Parathyroid adenoma (tissue), 2 donors: ENCODE results near the gene IFNGR1.
A peak's percentile ranks its signal among the peaks of the same experiment; 100 is the strongest.

Source experiments
- H2AFZ ChIP-seq: fragments of 300-600 bp; sonication (generic); one replicate; pipeline ENCODE4 v1.7.0; 2017; ENCODE audit warnings: antibody characterized with exemption, mild to moderate bottlenecking
- H3K27ac ChIP-seq: fragments of 300-600 bp; sonication (generic); one replicate; pipeline ENCODE4 v1.7.0; 2017
- H3K27me3 ChIP-seq: fragments of 300-600 bp; sonication (generic); one replicate; pipeline ENCODE4 v1.7.0; 2017; ENCODE audit warnings: low read length; ENCODE audit not compliant: control insufficient read depth, insufficient read depth
- H3K36me3 ChIP-seq: fragments of 300-600 bp; sonication (generic); one replicate; pipeline ENCODE4 v1.7.0; 2017; ENCODE audit warnings: low read length; ENCODE audit not compliant: control insufficient read depth, insufficient read depth
- H3K4me1 ChIP-seq: fragments of 300-600 bp; sonication (generic); one replicate; pipeline ENCODE4 v1.7.0; 2017; ENCODE audit warnings: control low read depth
- H3K4me2 ChIP-seq: fragments of 300-600 bp; sonication (generic); one replicate; pipeline ENCODE4 v1.7.0; 2017; ENCODE audit warnings: low read length
- H3K4me3 ChIP-seq: fragments of 300-600 bp; sonication (generic); one replicate; pipeline ENCODE4 v1.7.0; 2017; ENCODE audit warnings: low read depth, low read length
- H3K79me2 ChIP-seq: fragments of 300-600 bp; sonication (generic); one replicate; pipeline ENCODE4 v1.7.0; 2017; ENCODE audit warnings: control low read depth
- H3K9ac ChIP-seq: fragments of 300-600 bp; sonication (generic); one replicate; pipeline ENCODE4 v1.7.0; 2017; ENCODE audit warnings: mild to moderate bottlenecking
- H3K9me3 ChIP-seq: fragments of 300-600 bp; sonication (generic); one replicate; pipeline ENCODE4 v1.7.0; 2017; ENCODE audit warnings: low read length; ENCODE audit not compliant: control insufficient read depth
- TF ChIP-seq, protein P1 (sequence below): fragments of 300-600 bp; sonication (generic); IDR thresholded peaks from one replicate; pipeline ENCODE4 v1.7.0; 2017; ENCODE audit warnings: antibody characterized with exemption, mild to moderate bottlenecking
- donor health status: primary hyperparathyroidism.

Gene IFNGR1

DNA sequence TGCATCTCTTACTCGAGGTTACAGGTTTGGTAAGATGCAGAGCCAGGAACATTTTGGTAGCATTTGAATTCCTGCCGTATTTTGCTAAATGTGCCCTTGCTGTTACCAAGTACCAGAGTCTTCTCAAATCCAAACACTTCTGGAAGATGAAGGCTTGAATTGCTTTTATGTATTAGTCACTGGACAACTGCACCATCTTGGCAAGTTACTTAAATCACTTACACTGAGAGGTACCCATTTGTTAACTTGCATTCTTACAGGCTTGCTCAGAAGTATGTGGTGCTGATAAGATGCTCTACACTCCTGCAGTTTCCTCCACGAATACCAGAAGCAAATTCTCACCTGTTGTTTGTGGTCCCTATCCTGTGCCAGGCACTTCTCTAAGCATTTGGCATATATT lies 58.4 kb downstream of the IFNGR1 start:
- Histone ChIP-seq H3K36me3 (no peaks in the 10 kb centered on the region), H3K4me3 (no peak overlapping the region), H3K79me2 (no peaks in the 10 kb centered on the region), H3K4me1 (peaks cover 8% of the 10 kb centered on the region), H2AFZ (no peak overlapping the region), H3K27ac (no peak overlapping the region), H3K27me3 (no peaks in the 10 kb centered on the region), H3K4me2 (no peak overlapping the region), H3K9ac (no peak overlapping the region), H3K9me3 (no peaks in the 10 kb centered on the region)
- TF ChIP-seq, protein P1, sequence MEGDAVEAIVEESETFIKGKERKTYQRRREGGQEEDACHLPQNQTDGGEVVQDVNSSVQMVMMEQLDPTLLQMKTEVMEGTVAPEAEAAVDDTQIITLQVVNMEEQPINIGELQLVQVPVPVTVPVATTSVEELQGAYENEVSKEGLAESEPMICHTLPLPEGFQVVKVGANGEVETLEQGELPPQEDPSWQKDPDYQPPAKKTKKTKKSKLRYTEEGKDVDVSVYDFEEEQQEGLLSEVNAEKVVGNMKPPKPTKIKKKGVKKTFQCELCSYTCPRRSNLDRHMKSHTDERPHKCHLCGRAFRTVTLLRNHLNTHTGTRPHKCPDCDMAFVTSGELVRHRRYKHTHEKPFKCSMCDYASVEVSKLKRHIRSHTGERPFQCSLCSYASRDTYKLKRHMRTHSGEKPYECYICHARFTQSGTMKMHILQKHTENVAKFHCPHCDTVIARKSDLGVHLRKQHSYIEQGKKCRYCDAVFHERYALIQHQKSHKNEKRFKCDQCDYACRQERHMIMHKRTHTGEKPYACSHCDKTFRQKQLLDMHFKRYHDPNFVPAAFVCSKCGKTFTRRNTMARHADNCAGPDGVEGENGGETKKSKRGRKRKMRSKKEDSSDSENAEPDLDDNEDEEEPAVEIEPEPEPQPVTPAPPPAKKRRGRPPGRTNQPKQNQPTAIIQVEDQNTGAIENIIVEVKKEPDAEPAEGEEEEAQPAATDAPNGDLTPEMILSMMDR = no peak

DNA sequence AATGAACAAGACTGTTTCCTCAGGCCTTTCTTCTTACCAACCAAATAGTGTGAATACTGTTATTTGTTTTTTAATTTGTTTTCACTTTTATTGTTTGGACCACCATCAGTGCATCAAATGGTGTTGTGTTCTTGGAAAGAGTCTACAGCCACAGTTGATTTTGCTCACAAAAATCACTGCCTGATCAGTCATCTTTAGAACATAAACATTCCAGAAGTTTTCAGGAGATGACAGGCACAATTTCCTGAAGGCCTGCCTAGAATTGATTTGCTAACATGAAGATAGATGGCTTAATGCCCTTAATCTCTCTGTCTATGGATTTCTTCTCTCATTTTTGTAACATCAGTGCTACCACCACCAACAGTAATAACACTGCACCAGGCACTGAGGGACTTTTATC lies 59.3 kb downstream of the IFNGR1 start:
- Histone ChIP-seq H3K4me3 (no peak overlapping the region), H3K27me3 (no peaks in the 10 kb centered on the region), H3K9me3 (no peaks in the 10 kb centered on the region), H3K4me2 (no peak overlapping the region), H3K79me2 (no peaks in the 10 kb centered on the region), H3K9ac (no peak overlapping the region), H3K4me1 (peaks cover 4% of the 10 kb centered on the region), H3K36me3 (no peaks in the 10 kb centered on the region), H2AFZ (no peak overlapping the region), H3K27ac (no peak overlapping the region)
- TF ChIP-seq, protein P1 = no peak

DNA sequence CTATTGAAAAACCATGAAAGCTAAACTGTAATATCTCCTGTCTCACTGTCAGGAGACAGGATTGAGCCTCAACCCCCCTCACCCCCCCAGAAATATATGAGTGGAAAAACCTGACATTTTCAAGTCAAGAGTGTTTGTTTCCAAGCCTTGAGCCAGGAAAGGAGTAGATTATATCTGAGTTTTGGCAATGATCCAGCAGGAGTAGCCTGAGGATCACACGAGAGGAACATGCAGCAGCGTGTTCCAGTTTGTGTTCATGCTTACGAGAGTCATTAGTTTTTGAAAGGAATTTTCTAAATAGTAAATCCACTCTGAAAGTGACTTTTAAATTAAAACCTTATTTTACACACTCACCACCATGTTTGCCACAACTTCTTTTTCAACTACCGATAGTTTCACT lies 61.6 kb downstream of the IFNGR1 start:
- Histone ChIP-seq H3K9ac (no peak overlapping the region), H3K4me2 (peak overlapping the region; percentile 48), H3K27me3 (no peaks in the 10 kb centered on the region), H3K9me3 (no peaks in the 10 kb centered on the region), H3K36me3 (no peaks in the 10 kb centered on the region), H2AFZ (no peak overlapping the region), H3K27ac (no peak overlapping the region), H3K4me3 (no peak overlapping the region), H3K79me2 (no peaks in the 10 kb centered on the region), H3K4me1 (peaks cover 4% of the 10 kb centered on the region)
- TF ChIP-seq, protein P1 = no peak

DNA sequence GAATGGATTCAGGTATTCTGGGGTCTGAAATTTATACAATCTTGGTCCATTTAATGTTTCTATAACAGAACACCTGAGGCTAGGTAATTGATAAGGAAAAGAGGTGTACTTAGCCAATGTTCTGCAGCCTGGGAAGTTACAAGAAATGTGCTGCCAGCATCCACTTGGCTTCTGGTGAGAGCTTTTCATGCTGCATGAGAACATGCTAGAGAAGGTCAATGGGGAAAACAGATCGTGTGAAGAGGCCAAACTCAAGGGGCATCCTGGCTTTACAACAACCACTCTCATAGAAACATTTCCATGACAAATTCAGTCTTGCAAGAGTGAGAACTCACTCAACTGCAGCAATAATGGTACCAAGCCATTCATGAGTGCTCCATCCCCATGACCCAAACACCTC lies 62.5 kb downstream of the IFNGR1 start:
- Histone ChIP-seq H3K36me3 (no peaks in the 10 kb centered on the region), H3K27me3 (no peaks in the 10 kb centered on the region), H3K4me3 (no peak overlapping the region), H3K4me1 (peaks cover 4% of the 10 kb centered on the region), H3K9me3 (no peaks in the 10 kb centered on the region), H2AFZ (no peak overlapping the region), H3K79me2 (no peaks in the 10 kb centered on the region), H3K27ac (no peak overlapping the region), H3K9ac (no peak overlapping the region), H3K4me2 (no peak overlapping the region)
- TF ChIP-seq, protein P1 = no peak

DNA sequence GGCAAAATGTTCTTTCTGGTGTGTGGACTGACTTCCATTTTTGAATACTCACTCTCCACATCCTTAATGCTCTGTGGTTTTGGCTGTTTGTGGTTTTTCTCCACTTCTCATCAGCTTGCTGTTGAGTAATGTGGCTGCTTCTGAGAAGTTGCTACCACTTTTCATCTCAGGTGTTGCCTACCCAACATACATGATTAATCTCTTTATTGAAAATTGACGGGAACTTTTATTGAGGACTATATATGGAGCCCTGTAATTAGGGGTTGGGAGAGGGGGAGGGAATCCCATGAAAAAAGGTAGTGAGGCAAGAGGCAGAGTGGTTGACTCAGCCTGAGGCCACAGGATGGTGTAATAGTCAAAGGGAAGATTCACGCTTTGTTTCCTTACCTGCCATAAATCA lies 63.4 kb downstream of the IFNGR1 start:
- Histone ChIP-seq H2AFZ (no peak overlapping the region), H3K36me3 (no peaks in the 10 kb centered on the region), H3K4me1 (peaks cover 4% of the 10 kb centered on the region), H3K27me3 (no peaks in the 10 kb centered on the region), H3K27ac (no peak overlapping the region), H3K4me2 (no peak overlapping the region), H3K79me2 (no peaks in the 10 kb centered on the region), H3K9ac (no peak overlapping the region), H3K4me3 (no peak overlapping the region), H3K9me3 (no peaks in the 10 kb centered on the region)
- TF ChIP-seq, protein P1 = no peak
